HG02943 (cell line): Measurements from ENCODE around the gene ACAN.

ENCODE experiments used
- ATAC-seq: cut with Tn5 transposase; IDR thresholded peaks from one replicate; pipeline ENCODE4 v1.9.1; 2021; ENCODE audit warnings: mild to moderate bottlenecking, low read depth, moderate library complexity; ENCODE audit not compliant: unreplicated experiment

ACAN gene

GRCh38 chr15:88873786-88874185, 70.5 kb downstream of the ACAN start:
- no peak for ATAC-seq

DNA sequence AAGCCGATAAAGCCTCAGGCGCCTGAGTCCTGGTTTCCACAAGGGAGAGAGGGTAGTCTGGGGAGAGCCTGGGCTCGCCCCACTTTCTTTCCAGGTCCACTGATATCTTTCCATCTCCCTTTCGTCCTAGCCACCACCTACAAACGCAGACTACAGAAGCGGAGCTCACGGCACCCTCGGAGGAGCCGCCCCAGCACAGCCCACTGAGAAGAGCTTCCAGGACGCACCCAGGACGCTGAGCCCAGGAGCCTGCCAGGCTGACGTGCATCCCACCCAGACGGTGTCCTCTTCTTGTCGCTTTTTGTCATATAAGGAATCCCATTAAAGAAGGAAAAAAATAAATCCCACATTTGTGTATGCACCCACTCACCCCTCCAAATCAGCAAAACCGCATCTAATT, 71.0 kb downstream of the ACAN start:
- no peak for ATAC-seq

- ATAC-seq: no peak
Measured at GRCh38 chr15:88874684-88875083, 71.4 kb downstream of the ACAN start.

GRCh38 chr15:88876573-88876972, 73.3 kb downstream of the ACAN start:
- ATAC-seq: no peak

GRCh38 chr15:88877415-88877814, 74.2 kb downstream of the ACAN start:
- ATAC-seq: no peak

GRCh38 chr15:88877906-88878305, 74.7 kb downstream of the ACAN start:
- no peak for ATAC-seq

DNA sequence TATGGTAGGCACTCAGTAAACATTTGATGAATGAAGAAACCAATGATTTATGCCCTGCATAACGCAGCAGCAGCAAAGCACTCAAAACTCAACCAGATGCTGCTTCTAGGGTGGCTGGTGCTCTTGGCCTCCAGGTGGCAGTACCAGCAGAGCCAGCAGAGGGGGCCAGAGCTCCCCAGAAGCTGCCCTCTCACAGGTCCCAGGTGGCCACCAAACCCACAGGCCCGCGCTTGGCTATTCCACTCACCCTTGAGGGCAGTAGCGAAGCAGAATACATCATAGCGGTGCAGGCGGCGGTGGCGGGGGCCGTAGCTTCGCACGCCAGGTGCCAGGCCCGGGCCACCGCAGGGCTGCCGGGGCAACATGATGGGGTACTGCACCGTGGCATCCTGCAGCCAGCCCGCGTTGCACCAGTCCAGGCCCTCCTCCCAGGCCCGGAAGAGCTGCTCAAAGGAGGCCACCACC, 75.5 kb downstream of the ACAN start:
- no peak for ATAC-seq

DNA sequence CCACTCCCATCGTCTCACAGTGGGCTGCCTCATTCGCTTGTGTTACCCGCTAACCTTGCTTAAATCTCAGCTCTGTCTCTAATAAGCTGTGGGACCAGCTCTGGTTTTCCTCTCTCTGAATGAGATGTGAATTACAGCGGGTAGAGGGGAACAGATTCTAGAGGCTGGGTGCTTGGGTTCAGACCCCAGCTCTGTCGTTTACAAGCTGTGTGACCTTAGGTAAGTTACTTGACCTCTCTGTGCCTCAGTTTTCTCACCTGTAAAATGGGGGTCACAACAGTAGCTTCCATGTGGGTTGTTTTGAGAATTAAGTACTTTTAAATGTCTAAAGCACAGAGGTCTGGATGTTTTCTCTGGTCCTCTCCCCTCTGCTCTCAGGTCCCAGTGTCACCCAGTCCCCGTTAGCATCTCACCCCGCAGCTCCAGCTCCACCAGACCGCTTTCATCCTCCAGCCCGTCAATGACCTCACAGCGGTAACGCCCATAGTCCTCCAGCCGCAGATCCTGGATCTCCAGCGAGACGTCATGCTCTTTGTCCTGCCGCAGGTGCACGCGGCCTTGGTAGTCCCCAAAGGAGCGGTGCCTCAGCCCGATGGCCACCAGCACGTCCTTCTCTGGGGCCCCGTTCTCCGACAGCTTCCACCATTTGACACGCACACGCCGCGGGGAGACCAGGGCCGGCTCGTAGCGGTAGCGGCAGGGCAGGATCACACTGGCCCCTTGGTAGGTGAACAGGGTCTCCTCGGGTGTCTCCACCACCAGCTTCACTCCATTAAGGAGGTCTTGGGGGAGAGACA, 77.9 kb downstream of the ACAN start:
- no peak for ATAC-seq

DNA sequence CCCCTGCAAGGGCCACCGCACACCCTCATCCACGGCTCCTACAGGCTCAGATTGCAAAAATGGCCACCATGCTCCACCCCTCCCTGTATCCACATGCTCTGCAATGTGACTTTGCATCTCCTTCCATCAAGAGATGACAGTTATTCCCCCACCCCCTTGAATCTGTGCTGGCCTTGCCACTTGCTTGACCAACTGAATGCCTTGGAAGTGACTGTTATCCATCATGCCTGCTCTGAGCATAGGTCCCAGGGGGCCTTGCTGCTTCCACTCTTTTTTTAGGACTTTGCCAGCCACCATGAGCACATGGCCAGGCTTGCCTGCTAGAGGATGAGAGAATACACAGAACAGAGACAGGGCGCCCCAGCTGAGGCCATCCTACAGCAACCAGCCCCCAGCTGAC, 78.5 kb downstream of the ACAN start:
- ATAC-seq: no peak

GRCh38 chr15:88882785-88883184, 79.5 kb downstream of the ACAN start:
- ATAC-seq: no peak

- no peak for ATAC-seq
Measured at GRCh38 chr15:88887068-88887580, 83.9 kb downstream of the ACAN start.

GRCh38 chr15:88888719-88889118, 85.5 kb downstream of the ACAN start:
- ATAC-seq: no peak

DNA sequence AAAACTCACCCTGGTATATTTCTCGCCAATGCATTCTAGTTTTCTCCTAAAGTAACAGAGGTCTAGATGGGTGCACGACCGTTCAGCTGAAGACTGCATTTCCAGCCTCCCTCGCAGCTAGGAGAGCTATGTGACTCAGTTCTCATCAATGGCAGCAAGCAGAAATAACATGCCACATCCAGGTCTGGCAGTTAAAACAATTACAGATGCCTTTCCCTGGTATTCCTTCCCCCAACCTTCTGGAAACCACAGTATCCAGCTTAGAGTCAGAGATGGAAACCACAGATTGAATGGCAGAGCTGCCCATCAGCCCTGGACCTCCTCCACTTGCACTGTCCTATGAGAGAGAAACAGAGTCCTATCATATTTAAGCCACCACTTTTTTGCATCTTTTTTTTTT, 87.3 kb downstream of the ACAN start:
- no peak for ATAC-seq

- ATAC-seq: no peak
Measured at GRCh38 chr15:88891540-88892254, 88.5 kb downstream of the ACAN start.

GRCh38 chr15:88894348-88894818, 91.1 kb downstream of the ACAN start:
- ATAC-seq: peak; percentile 57

- ATAC-seq: no peak
Measured at GRCh38 chr15:88894819-88895767, 91.9 kb downstream of the ACAN start, which contains the start of gene HAPLN3. HAPLN3 (minus strand) TSS chr15:88895544; CDS start chr15:88887298, 8,246 bp downstream.

GRCh38 chr15:88896333-88897033, 93.2 kb downstream of the ACAN start:
- ATAC-seq: no peak

- ATAC-seq: no peak
Measured at GRCh38 chr15:88897142-88897455, 93.9 kb downstream of the ACAN start.

- ATAC-seq: no peak
Measured at GRCh38 chr15:88897456-88898194, 94.4 kb downstream of the ACAN start.
